Measurements from ENCODE around the gene IVNS1ABP.
"Not testable (repeated sequence)": the region's sequence is repeated elsewhere in the genome, so short reads cannot be mapped to it uniquely, and the experiment has no call there.

The IVNS1ABP gene

DNA sequence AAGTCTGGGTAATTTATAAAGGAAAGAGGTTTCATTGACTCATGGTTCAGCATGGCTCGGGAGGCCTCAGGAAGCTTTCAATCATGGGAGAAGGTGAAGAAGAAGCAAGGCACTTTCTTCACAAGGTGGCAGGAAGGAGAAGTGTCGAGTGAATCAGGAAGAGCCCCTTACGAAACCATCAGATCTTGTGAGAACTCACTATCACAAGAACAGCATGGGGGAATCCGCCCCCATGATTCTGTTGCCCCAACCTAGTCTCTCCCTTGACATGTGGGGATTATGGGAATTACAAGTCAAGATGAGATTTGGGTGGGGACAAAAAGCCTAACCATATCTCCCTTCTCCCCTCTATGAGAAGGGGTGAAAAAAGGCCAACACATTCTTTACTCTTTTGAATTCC lies 11.2 kb upstream of the IVNS1ABP start:
- no peak for DNase-seq (ENCODE audit: low spot score)

DNA sequence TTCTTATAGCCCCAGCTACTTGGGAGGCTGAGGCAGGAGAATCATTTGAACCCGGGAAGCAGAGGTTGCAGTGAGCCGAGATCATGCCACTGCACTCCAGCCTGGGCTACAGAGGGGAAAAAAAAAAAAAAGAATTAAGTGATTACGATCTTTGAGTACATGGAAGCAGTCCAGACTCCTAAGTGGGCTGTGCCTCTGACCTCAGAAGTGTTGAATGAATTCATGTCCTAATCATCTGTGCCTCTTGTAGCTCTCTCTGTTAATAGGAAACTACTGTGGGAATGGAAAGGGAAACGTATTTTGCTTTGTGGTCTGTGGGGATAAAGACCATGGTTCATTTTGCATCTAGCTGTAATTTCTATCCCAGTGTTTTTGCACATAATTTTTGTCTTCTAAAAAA lies 8.4 kb upstream of the IVNS1ABP start:
- DNase-seq (ENCODE audit: low spot score), result no peak

DNA sequence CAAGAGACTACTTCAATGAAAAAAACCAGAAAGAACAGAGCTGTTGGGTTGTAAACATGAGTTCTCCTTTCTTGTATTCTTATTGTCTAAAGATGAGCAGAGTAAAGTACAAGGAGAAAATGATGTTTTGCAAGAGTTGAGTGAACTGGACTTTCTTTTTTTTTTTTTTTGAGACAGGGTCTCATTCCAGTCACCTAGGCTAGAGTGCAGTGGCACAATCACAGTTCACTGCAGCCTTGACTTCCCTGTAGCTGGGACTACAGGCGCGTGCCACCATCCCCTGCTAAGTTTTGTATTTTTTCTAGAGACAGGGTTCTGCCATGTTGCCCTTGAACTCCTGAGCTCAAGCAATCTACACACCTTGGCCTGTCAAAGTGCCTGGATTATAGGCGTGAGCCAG lies 7.1 kb upstream of the IVNS1ABP start:
- DNase-seq (ENCODE audit: low spot score), result no peak

DNA sequence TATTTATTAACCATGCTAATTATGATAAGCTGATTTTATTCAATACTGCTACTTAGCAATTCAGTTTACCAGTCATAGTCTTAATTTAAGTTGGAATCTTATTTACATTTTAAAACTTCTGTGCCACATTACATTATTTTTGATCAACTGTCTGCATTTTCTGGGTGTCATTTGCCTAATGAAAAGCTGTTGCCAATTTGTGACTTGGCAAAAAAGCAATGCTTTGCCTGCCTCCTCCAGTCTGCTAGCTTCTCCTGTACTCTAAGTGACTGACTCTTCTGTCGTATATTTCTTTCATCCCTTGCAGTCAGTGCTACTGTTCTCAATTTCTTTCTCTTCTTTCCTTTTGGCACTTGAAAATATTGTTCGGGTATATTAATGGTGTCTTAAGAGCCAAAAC lies 5.6 kb upstream of the IVNS1ABP start:
- DNase-seq (ENCODE audit: low spot score), result no peak

DNA sequence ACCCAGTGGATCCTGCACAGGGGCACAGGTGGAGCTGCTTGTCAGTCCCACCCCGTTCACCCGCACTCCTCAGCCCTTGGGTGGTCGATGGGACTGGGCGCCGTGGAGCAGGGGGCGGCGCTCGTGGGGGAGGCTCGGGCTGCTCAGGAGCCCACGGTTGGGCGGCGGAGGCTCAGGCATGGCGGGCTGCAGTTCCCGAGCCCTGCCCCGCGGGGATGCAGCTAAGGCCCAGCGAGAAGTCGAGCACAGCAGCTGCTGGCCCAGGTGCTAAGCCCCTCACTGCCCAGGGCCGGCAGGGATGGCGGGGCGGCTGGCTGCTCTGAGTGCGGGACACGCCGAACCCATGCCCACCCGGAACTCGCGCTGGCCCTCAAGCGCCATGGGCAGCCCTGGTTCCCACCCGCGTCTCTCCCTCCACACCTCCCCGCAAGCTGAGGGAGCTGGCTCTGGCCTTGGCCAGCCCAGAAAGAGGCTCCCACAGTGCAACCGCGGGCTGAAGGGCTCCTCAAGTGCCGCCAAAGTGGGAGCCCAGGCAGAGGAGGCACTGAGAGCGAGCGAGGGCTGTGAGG lies 4.7 kb upstream of the IVNS1ABP start:
- DNase-seq (ENCODE audit: low spot score), result not testable (repeated sequence)

DNA sequence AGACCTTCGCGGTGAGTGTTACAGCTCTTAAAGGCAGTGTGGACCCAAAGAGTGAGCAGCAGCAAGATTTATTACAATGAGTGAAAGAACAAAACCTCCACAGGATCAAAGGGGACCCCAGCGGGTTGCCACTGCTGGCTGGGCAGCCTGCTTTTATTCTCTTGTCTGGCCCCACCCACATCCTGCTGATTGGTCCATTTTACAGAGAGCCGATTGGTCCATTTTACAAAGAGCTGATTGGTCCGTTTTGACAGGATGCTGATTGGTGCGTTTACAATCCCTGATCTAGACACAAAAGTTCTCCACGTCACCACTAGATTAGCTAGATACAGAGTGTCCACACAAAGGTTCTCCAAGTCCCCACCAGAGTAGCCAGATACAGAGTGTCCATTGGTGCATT lies 4.1 kb upstream of the IVNS1ABP start:
- not testable (repeated sequence) for DNase-seq (ENCODE audit: low spot score)

DNA sequence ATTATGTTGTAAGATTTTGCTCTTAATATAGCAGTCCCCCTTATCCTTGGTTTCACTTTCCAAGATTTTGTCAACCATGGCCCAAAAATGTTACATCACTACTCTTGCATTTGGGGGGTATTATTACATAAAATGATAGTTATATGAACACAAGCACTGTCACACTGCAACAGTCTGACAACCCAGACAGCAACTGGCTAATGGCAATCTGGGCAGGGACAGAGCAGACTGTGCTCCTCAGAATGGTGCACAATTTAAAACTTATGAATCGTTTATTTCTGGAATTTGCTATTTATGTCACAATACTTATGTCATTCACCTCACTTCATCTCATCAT lies 2.1 kb upstream of the IVNS1ABP start:
- no peak for DNase-seq (ENCODE audit: low spot score)

DNA sequence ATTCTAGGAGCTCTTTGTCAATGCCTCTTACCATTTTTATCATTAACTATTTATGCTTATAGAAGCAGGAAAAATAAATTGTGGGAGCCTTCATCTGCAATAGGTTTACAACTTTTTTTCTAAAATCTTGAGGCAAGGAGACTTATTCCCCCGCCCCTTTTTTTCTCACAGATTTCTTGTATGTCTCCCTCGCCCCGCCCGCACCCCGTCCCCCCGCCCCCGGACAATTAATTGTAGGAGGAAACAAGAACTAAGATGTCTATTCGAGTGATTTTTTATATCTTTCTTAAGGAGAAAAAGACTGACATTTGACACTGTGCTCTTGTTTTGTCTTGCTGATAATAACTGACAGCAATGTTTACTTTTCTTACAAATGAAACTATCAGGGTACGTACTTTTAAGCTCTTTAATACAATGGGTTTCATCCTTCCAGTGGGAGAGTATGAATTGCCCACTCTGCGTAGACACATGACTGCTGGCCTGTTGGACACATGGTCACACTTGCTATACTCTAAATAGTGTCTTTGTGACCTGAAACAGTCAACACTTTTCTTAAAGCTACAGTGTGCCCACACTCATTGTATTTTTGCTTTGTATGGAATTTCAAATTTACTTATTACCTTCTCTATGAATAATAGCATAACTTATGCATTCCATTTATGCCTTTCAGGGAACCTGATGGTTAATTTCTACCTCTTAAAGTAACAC lies 1.5 kb upstream of the IVNS1ABP start:
- no peak for DNase-seq (ENCODE audit: low spot score)

DNA sequence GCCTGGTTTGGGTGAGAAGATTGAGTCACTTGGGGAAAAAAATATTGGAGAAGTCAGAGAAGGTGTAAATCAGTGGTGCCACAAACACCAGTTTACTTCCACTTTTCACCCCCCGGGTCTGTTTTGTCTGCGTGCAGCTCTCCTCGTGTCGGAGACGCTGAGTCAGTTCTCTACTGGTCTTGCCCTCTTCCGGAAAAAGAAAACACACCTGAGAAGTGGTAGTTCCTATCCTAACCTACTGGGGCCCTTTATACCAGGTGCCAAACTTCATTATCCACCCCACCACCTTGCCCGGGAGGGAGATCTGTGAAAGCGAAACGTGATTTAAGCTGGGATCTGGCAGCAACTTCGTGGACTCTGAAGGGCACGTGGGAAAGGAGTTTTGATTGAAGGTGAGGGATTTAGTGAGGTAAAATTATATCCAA lies 855 bp upstream of the IVNS1ABP start:
- peak; percentile 37 for DNase-seq (ENCODE audit: low spot score)

DNA sequence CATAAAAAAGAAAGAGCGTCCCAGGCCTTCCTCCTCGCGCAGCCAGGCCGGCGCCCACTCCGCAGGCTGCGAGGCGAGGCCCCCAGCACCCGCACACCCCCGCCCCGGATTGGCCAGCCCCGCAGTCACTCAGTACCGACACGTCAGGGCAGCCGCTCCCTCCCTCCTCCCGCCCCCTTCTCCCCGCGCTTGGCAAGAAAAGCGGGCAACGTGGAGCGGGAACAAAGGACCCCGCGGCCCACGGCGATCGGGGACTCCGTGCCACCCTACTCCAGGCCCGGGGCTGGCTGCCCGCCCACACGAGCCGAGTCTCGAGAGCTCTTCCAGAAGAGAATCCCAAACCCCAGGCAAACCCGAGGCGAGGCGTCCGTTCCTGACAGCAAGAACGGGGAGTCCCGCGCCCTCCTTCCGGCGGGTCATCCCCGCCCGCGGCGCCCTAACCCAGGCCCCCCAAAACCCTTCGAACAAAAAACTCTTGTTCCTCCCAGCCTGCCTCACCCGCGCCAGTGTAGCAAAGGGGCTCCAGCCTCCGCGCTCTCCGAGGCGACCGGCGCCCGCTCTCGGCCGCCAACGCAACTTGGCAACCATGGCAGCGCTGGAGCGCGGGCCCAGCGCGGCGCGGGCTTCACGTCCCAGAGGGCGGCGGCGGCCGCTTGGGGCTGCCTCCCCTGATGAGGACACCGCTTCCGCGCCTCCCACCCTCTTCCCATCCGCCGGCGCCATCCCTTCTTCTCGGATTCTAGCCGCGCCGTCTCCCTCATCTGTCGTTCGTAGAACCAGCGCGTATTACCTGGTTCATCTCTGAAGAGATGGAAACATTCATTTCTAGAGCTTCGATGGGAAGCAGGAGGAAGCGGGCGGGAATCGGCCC lies 645 bp downstream of the IVNS1ABP start:
- peak; percentile 98 for DNase-seq (ENCODE audit: low spot score)

DNA sequence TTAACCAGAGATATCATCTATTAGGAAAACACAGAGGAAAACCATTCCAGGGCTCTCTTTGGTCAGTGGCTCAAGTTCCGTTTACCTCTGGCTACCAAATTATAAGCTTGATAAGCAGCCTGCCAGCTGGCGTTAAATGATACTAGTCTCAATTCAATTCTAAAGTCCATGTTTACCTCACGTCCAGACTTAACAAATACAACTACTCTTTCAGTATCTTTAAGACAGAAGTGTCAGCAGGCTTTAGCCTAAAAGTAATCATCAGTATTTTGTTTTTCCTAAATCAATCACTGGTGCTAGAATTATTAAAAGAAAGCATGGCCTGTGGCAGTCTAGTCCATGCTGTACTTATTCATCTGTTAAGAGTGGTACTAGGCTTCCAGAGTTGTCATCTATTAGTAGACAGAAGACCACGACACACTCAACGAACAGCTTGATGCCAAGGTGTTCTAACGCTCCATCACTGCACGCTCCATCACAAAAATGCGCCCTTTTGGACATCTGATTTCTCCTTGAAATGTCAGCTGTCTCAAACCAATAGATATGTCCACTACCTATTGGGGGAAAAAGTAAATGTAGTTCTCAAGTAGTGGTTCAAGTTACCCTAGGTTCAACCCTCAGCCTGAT lies 1.5 kb downstream of the IVNS1ABP start:
- no peak for DNase-seq (ENCODE audit: low spot score)

DNA sequence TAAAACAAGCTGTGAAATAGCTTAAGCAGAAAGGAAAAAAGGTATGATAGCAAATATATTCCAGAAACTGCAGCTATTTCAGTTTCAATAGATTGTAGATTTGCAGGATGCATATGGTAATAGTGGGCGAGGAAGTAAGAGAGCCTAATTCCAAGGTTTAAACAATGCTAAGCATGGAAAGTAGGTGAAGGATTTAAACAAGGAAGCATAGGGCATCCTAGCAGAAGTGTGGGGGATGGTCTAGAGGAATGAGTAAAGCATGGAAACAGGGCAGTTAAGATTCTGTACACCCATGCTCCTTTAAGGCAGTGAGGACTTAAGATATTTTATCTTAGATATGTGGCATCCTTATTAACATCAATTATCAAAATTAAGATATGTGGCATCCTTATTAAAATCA lies 2.6 kb downstream of the IVNS1ABP start:
- no peak for DNase-seq (ENCODE audit: low spot score)

DNA sequence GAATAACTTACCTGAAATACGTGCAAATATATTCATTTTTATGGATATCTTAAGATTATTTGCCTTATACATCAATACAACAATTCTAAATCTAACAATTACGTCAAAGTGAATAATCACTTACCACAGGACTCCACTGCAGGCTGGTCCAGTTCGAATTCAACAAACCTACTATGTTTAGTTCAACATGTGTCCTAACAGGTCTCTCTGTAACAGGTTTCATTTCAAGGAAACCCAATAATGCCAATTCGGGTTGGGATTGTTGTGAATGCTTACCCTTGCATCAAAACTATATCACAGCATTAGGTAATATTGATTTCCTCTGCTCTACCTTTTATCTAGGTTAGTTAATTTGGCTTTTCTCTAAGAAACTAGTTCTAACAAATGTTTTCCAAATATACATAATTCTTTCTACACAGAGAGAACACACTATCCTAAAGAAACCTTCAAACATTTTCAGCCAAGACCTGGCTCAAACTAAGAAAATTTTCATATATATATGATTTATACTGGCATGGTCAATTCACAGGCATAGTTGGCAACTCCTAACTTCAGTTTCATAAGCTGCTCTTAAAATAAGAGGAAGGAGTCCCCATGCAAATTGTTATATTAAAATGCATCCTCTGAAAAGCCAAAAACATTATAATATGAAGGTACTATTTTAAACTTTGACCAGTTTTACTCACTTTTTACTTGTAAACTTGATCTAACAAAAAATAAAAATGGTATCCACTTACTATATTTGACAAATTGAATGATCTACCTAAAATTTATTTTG lies 4.5 kb downstream of the IVNS1ABP start:
- no peak for DNase-seq (ENCODE audit: low spot score)

DNA sequence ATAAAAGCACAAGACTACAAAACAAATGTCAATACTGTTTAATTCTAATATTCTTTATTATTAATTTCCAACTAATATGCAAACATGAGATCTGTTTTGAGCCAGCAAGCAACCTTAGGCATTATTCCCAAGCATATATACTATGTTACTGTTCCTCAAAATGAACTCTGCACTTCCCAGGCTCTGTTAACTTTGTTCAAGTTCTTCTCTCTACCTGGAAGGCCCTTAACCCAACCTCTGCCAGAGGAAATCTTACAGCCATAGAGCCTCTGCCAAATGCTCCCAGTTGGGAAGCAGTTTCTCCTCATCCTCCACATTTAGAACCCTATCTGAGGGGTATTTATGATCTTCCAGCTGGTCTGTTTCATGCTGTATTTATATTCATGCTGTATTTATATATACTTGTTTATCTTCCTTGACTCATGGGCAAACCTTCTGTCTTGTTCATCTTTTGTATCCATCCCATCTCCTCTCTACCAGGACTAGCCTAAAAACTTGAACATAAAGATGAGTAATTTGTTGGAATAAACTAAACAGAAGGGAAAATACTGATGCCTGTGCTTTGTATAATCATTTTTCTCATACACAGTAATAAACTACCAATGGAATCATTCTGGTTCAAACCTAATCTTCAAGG lies 5.3 kb downstream of the IVNS1ABP start:
- DNase-seq (ENCODE audit: low spot score), result no peak

DNA sequence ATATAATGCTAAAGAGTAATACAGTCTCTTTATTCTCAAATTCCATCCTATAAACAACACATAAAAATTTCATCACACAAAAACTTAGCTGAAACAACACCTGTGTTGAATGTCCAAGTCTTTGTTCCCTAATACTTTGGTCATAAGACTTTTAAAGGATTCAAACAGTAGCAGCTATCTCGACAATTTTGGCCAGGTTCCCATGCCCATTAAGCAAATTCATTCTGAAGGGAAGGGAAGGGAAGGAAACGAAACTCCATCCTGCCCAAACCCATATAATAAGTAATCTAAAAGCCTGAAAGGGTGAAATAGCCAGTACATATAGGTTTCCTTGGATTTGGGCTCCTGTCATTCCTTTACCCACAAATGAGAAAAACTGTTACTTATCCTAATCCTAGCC lies 7.5 kb downstream of the IVNS1ABP start:
- DNase-seq (ENCODE audit: low spot score), result no peak

DNA sequence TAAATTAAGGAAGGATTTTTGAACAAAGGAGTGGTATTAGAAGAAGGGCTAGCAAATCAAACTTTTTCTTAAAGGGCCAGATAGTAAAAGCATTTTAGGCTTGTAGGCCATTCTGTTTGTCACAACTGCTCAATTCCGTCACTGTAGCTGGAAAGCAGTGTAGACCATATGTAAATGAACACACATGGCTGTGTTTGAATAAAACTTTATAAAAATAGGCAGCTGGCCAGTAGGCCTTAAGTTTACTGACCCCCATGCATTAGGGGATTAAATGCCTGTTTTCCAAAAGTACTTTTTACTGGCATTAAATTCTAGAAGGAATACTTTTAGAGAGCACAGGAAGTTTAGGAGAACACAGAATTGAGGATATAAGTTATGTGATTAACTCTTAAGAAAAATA lies 8.9 kb downstream of the IVNS1ABP start:
- no peak for DNase-seq (ENCODE audit: low spot score)

DNA sequence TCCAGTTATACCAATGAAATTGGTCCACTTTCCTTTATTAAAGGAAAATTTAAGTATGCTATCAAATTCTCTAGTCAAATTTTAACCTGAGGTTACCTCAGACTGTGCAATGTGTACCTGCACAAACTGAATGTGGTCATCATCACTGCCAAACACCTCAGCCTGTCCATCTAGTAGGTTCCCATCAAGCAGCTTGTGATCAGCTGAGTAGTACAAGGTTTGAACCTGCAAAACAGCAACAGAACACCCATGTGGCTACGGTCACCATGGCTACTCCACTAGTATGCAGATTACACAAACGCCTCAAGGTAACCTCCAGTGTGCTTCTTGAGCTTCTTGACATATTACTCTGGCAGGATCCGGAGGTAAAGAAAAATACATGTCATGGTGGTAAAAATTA lies 11.6 kb downstream of the IVNS1ABP start:
- no peak for DNase-seq (ENCODE audit: low spot score)

DNA sequence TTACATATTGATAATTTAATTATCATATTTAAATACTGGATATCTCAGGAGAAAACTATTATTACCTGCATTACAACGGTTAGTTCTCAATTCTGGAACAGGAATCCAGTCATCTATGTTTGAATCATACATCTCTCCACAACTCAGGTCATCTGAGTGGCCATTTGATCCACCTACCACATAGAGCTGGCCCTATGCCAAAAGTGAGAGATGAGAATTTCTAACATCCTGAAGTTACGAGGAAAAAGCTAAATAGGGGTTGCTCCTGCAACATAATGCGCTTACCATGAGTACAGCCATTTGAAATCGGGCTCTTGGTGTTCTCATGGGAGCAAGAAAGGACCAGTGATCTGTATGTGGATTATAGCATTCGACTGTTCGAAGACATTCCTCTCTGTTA lies 16.9 kb downstream of the IVNS1ABP start:
- DNase-seq (ENCODE audit: low spot score), result no peak

DNA sequence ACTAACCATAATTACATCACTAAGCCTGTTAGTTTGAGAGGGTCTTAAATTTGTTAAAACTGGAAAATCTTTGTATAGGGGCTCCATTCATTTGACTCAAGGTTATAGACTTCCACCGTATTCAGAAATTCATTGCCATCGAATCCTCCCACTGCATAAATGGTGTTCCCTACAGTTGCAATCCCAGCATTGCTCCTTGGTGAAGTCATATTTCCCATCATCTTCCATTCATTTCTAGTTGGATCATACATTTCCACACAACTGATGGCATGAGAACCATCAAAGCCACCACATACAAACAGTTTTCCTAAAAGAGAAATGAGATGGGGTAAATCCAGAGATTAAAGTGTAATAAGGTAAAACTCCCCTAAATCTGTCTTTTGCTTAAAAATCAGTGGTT lies 19.1 kb downstream of the IVNS1ABP start:
- no peak for DNase-seq (ENCODE audit: low spot score)

DNA sequence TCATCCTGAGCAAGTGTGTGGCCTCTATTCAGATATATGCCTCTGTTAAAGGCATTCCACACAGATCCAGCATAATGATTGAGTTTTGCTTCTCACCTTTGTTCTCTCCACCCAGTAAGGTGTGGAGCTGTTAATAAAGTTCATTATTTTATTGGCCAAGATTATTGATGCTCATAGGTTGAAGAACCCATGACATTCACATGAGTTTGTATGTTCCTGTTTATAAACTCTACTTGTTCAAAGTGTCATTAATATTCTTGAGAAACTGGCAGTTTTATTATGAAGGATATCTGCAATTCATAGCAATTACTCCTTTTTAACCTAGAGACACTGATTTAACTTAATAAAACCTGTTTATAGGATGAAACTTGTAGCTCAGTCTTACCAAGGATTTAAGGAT lies 22.0 kb downstream of the IVNS1ABP start:
- DNase-seq (ENCODE audit: low spot score), result no peak

DNA sequence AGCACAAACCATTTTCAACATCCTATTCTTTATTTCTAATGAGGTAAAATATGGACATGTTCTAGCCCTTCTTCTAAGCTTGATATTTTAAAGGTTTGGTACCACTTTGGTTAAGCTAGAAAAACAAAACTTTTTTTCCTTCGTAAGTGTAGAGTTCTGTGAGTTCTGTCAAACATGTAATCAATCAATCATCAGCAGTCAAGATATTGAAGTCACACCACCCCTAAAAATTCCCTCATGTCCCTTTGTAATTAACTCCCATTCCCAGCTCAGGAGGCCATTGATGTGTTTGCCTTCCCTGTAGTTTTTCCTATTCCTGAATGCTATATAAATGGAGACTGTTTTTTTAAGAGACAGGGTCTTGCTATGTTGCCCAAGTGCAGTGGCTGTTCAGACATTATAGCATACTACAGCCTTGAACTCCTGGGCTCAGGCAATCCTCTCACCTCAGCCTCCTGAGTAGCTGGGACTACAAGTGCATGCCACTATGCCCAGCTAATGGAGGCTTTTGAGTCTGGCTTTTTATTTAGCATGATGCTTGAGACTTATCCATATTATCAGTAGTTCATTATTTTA lies 23.0 kb downstream of the IVNS1ABP start:
- no peak for DNase-seq (ENCODE audit: low spot score)
